K562 (cell line): ENCODE data around the gene SLC35G2. TPM values are rescaled to one million over a fixed set of nuclear protein-coding genes. Genes with fewer than 3 reads are reported as not detected.

Experiments
- ATAC-seq: fragments of 200-7000 bp; cut with Tn5 transposase; 3 replicates; pipeline ENCODE4 v1.9.1; 2020; ENCODE audit warnings: moderate library complexity
- BruUV-seq: library from RNA; stranded (reverse); fragments of 400-500 nt; replicated peaks from 2 replicates; lab custom pipeline; 2021; lab: Mats Ljungman, UMichigan
- CTCF ChIA-PET: fragments of 300-600 bp; formaldehyde crosslinking; extraction: SDS; loops from one replicate; lab custom pipeline; 2021; ENCODE audit warnings: low intra/inter-chr PET ratio; lab: Yijun Ruan, JAX
- POLR2A ChIA-PET: fragments of 300-600, 350-650 bp; sonication (Branson Sonifier 250); formaldehyde crosslinking; extraction: SDS; loops from one replicate; lab custom pipeline; 2021; ENCODE audit warnings: antibody characterized with exemption, inconsistent platforms; lab: Yijun Ruan, JAX
- DNase-seq, 4 experiments: peaks; one replicate each; pipeline versions ENCODE4 v3.0.0 to v3.0.0-alpha.2; 2011 to 2018; ENCODE audit warnings: low spot score in 3 of 4, mixed read lengths in 3 of 4; ENCODE audit errors: extremely low read depth in 1 of 4
- FAIRE-seq: peaks from 2 replicates; lab custom pipeline; 2011; peaks lifted over from hg19 to GRCh38; lab: Jason Lieb, UNC
- H2AFZ ChIP-seq: 2 replicates; pipeline ENCODE4 v1.6.0; 2011; ENCODE audit warnings: low read depth, low read length, control low read depth, inconsistent platforms
- H3K27ac ChIP-seq: fragments of 200-600 bp; 3 replicates; pipeline ENCODE4 v1.8.0; 2011; ENCODE audit warnings: low read depth, mild to moderate bottlenecking, control low read depth, inconsistent platforms, low read length, moderate library complexity, mixed read lengths; ENCODE audit errors: extremely low read depth
- H3K27me3 ChIP-seq, 2 experiments: fragments of 300-600 bp in 1 of 2; 2 replicates in 1 of 2; 3 replicates in 1 of 2; pipeline versions ENCODE4 v1.6.0 to v1.8.0; 2011; ENCODE audit warnings: inconsistent platforms in 2 of 2, low read length in 2 of 2, mild to moderate bottlenecking in 1 of 2, mixed read lengths in 1 of 2, moderate library complexity in 1 of 2; ENCODE audit not compliant: control insufficient read depth in 2 of 2, insufficient read depth in 2 of 2
- H3K36me3 ChIP-seq: fragments of 300-600 bp; 3 replicates; pipeline ENCODE4 v1.8.0; 2011; ENCODE audit warnings: mild to moderate bottlenecking, low read length, inconsistent platforms; ENCODE audit not compliant: control insufficient read depth, insufficient read depth
- H3K4me1 ChIP-seq, 2 experiments: fragments of 200-600 bp in 1 of 2; replicated peaks in 1 of 2; 2 replicates in 1 of 2; 3 replicates in 1 of 2; pipeline versions ENCODE4 v1.5.1 to v1.8.0; 2011; ENCODE audit warnings: inconsistent platforms in 2 of 2, low read length in 2 of 2, mild to moderate bottlenecking in 1 of 2, mixed read lengths in 1 of 2, moderate library complexity in 1 of 2; ENCODE audit not compliant: control insufficient read depth in 2 of 2, insufficient read depth in 2 of 2
- H3K4me2 ChIP-seq: 2 replicates; pipeline ENCODE4 v1.6.1; 2011; ENCODE audit warnings: low read length, control low read depth, inconsistent platforms, mixed read lengths; ENCODE audit not compliant: insufficient read depth
- H3K4me3 ChIP-seq: fragments of 200-600 bp; sonication (generic), shearing (Covaris generic); 2 replicates; pipeline ENCODE4 v1.5.1; 2016; ENCODE audit warnings: control low read depth, inconsistent platforms
- H3K79me2 ChIP-seq: fragments of 200-600 bp; 3 replicates; pipeline ENCODE4 v1.8.0; 2011; ENCODE audit warnings: low read length, inconsistent platforms; ENCODE audit not compliant: control insufficient read depth, insufficient read depth
- H3K9ac ChIP-seq, 2 experiments: 2 replicates each; pipeline versions ENCODE4 v1.6.0 to v1.6.1; 2011; ENCODE audit warnings: low read depth in 2 of 2, low read length in 2 of 2, control low read depth in 1 of 2, inconsistent platforms in 1 of 2, mild to moderate bottlenecking in 1 of 2, mixed read lengths in 1 of 2; ENCODE audit not compliant: insufficient read depth in 1 of 2
- H3K9me1 ChIP-seq: one replicate; pipeline ENCODE4 v1.6.0; 2011; ENCODE audit warnings: inconsistent platforms, mild to moderate bottlenecking, low read length, moderate library complexity; ENCODE audit not compliant: control insufficient read depth, insufficient read depth
- H3K9me3 ChIP-seq: replicated peaks from 2 replicates; pipeline ENCODE4 v1.5.1; 2011; ENCODE audit warnings: low read depth, low read length, inconsistent platforms; ENCODE audit not compliant: control insufficient read depth, insufficient read depth
- H4K20me1 ChIP-seq: replicated peaks from 2 replicates; pipeline ENCODE4 v1.6.1; 2011; ENCODE audit warnings: low read length, inconsistent platforms, mixed read lengths; ENCODE audit not compliant: control insufficient read depth, insufficient read depth
- BHLHE40 ChIP-seq: IDR thresholded peaks from 2 replicates; pipeline ENCODE4 v1.6.1; 2011; ENCODE audit warnings: low read length, improper control_type of control experiment
- CBFA2T3 ChIP-seq: fragments of 450-650 bp; IDR thresholded peaks from 2 replicates; pipeline ENCODE4 v1.6.1; 2017
- GATAD2B ChIP-seq: fragments of 450-650 bp; IDR thresholded peaks from 2 replicates; pipeline ENCODE4 v1.6.1; 2017; ENCODE audit warnings: mild to moderate bottlenecking, borderline replicate concordance
- L3MBTL2 ChIP-seq: fragments of 450-650 bp; IDR thresholded peaks from 2 replicates; pipeline ENCODE4 v1.6.1; 2016; ENCODE audit warnings: mild to moderate bottlenecking, moderate library complexity
- SREBF2 ChIP-seq: sonication (generic); formaldehyde crosslinking; IDR thresholded peaks from 2 replicates; pipeline ENCODE4 v1.4.0; 2020; ENCODE audit warnings: mild to moderate bottlenecking, missing genetic modification reagents
- ZNF449 ChIP-seq: fragments of 250-450 bp; sonication (Bioruptor Pico); IDR thresholded peaks from 2 replicates; pipeline ENCODE4 v1.8.0; 2022; ENCODE audit warnings: moderate library complexity, mild to moderate bottlenecking, inconsistent platforms
- whole genome bisulfite sequencing: fragments of 100-300 bp; shearing (Covaris generic); methylation state at CpG from one replicate; pipeline ENCODE4 v1.1.6; 2016; ENCODE audit warnings: low coverage, mixed read lengths; ENCODE audit not compliant: insufficient coverage; ENCODE audit errors: missing lambda C conversion rate; 5-methylcytosine and 5-hydroxymethylcytosine counted together
- in situ Hi-C: fragments of 300-500 bp; cut with MboI; formaldehyde crosslinking; loops from 4 replicates; pipeline ENCODE4 v1.15.0; 2018; ENCODE audit warnings: inconsistent platforms, mixed read lengths
- intact Hi-C: fragments of 100-400 bp; cut with micrococcal nuclease; formaldehyde crosslinking; loops from 2 replicates; pipeline ENCODE4 v1.14.2; 2022
- polyA plus RNA-seq, 8 experiments: library from polyadenylated mRNA; depleted of rRNA in 4 of 8; stranded (reverse) in 5 of 8; unstranded in 3 of 8; fragments of >200 nt; fragmentation: Nextera tagmentation in 2 of 8; fragmentation: Illumina TruSeq in 1 of 8; extraction: Ambion mirVana in 2 of 8; extraction: Trizol in 1 of 8; gene quantifications; 2 replicates each; pipeline versions ENCODE4 v1.2.1 to v1.2.3, GENCODE V29; 2011 to 2014; ENCODE audit warnings: inconsistent platforms in 1 of 8, missing spikeins in 1 of 8
- total RNA-seq, 7 experiments: library from RNA; depleted of rRNA in 6 of 7; stranded (reverse); fragments of >200 nt in 6 of 7; fragmentation: Illumina TruSeq in 2 of 7; extraction: Trizol in 2 of 7; gene quantifications; 2 replicates each; pipeline versions ENCODE4 v1.2.1 to v1.2.3, GENCODE V29; 2011 to 2021; ENCODE audit warnings: low replicate concordance in 1 of 7

Gene SLC35G2
- total and polyA plus RNA-seq, 9 of the 15 experiments (the other 6 are each of a cell fraction or from before 2014, with no cell fraction given), result 2.6 to 5.9 (median 3.2) TPM

GRCh38 chr3:136783708-136784191, 35.2 kb upstream of the SLC35G2 start:
- Histone ChIP-seq H2AFZ (no peak overlapping the region), H3K4me3 (no peak overlapping the region), H3K4me2 (no peak overlapping the region), H3K27me3 (no peaks in the 10 kb centered on the region), H3K4me1 (peaks cover 6 to 8% of the 10 kb centered on the region in 2 experiments), H3K9me3 (no peaks in the 10 kb centered on the region), H3K36me3 (no peaks in the 10 kb centered on the region), H3K27ac (no peak overlapping the region), H4K20me1 (no peaks in the 10 kb centered on the region), H3K9me1 (no peaks in the 10 kb centered on the region), H3K79me2 (no peaks in the 10 kb centered on the region), H3K9ac (no peak overlapping the region)
- ATAC-seq (no peak), FAIRE-seq (no peak), DNase-seq (no peak)
- ChIA-PET CTCF (no interaction called here), POLR2A (no interaction called here)
- BruUV-seq, result no TSS peak
- in situ Hi-C loops, result no loop called here
- intact Hi-C loops, result no loop called here
- WGBS, result 57% methylated on average over 4 of the region's 5 CpGs
- TF ChIP-seq CBFA2T3 (no peak), BHLHE40 (0 out of 2 replicates have a peak, but pooled peaks have one; percentile 25), ZNF449 (CRISPR knock-in tag) (no peak), GATAD2B (no peak)

- H3K79me2 ChIP-seq, result no peaks in the 10 kb centered on the region
- WGBS, result 39% methylated on average over 2 of the region's 2 CpGs
- H3K4me3 ChIP-seq, result no peak overlapping the region
- DNase-seq, result peak; percentile 11 to 21 (median 12)
- H3K9me3 ChIP-seq, result no peaks in the 10 kb centered on the region
- FAIRE-seq, result peak; percentile 62
- peak overlapping the region; percentile 83 for H2AFZ ChIP-seq
- H3K27ac ChIP-seq, result peak overlapping the region; percentile 55; the same call in 1 of the 3 replicates
- no peaks in the 10 kb centered on the region for H3K27me3 ChIP-seq
- intact Hi-C loops (no loop called here), in situ Hi-C loops (no loop called here)
- no TSS peak for BruUV-seq
- peaks cover 6 to 8% of the 10 kb centered on the region in 2 experiments for H3K4me1 ChIP-seq
- H3K4me2 ChIP-seq, result no peak overlapping the region
- H4K20me1 ChIP-seq, result no peaks in the 10 kb centered on the region
- H3K9ac ChIP-seq, result no peak overlapping the region
- H3K9me1 ChIP-seq, result no peaks in the 10 kb centered on the region
- POLR2A ChIA-PET, result interaction anchor here (1.3 kb wide), 1 partner anchor 15 kb away, joined by 6 read pairs; no protein-coding TSS in a partner anchor
- CTCF ChIA-PET, result no interaction called here
- TF ChIP-seq SREBF2 (CRISPR knock-in tag) (no peak), L3MBTL2 (peak; percentile 25; the same call in 1 of the 2 replicates)
- TF ChIP-seq, all 486 proteins: peak for 1
- no peaks in the 10 kb centered on the region for H3K36me3 ChIP-seq
- ATAC-seq, result peak; percentile 59
Measured at GRCh38 chr3:136787349-136787748, 31.6 kb upstream of the SLC35G2 start.
